Stimulated activated CD4-positive, alpha-beta T cell treated with anti-CD3 and anti-CD28 coated beads, Interleukin-15, amount 100 ng/mL, for 48 hours (primary cell): ENCODE data around the gene MTLN.
A peak's percentile ranks its signal among the peaks of the same experiment; 100 is the strongest.
"Not testable (repeated sequence)": the region's sequence is repeated elsewhere in the genome, so short reads cannot be mapped to it uniquely, and the experiment has no call there.

ENCODE experiments used
- DNase-seq, 2 donors: peaks; one replicate each; pipeline ENCODE4 v3.0.0-alpha.2; 2020; ENCODE audit warnings: low read depth in 2 of 2

Gene MTLN

GRCh38 chr2:110204408-110205385 is 7.7 kb downstream of the MTLN start, which contains the start of gene NPHP1:
Gene NPHP1 (minus strand): TSS chr2:110205013. CDS start chr2:110204968, 45 bp downstream.
- peak; percentile 62 to 73 for DNase-seq

- no peak for DNase-seq
Measured at GRCh38 chr2:110198016-110198415, 14.3 kb downstream of the MTLN start.

GRCh38 chr2:110197452-110197851 is 14.9 kb downstream of the MTLN start:
- no peak for DNase-seq

DNA sequence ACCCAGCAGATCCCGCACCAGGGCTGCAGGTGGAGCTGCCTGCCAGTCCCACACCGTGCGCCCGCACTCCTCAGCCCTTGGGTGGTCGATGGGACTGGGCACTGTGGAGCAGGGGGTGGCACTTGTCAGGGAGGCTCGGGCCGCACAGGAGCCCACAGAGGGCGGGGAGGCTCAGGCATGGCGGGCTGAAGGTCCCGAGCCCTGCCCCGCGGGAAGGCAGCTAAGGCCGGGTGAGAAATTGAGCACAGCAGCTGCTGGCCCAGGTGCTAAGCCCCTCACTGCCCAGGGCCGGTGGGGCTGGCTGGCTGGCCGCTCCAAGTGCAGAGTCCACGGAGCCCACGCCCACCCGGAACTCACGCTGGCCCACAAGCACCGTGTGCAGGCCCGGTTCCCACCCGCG is 22.2 kb downstream of the MTLN start:
- DNase-seq = not testable (repeated sequence)

- DNase-seq = no peak
Measured at GRCh38 chr2:110182449-110182848, 29.9 kb downstream of the MTLN start.

DNA sequence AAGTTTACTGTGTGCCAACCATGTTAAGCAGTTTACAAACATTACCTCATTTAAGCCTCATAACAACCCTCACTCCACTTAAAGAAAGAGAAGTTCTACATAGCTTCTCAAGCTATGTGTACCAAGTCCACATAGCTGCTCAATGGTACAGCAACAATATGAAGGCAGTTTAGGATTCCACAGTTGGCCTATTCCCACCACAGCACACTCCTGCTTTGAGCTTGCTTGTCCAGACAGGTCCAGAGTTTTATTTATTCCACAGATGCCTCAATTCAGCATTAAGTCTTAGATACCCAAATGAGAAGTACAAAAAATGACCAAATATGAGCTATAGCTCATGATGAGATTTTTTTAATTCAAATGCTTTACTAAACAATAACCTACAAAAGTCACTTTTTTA is 32.3 kb downstream of the MTLN start:
- no peak for DNase-seq

GRCh38 chr2:110173523-110173922 is 38.8 kb downstream of the MTLN start:
- DNase-seq = no peak

- DNase-seq = no peak
Measured at GRCh38 chr2:110172506-110172905, 39.8 kb downstream of the MTLN start.

- no peak for DNase-seq
Measured at GRCh38 chr2:110170102-110170501, 42.2 kb downstream of the MTLN start.

- DNase-seq = no peak
Measured at GRCh38 chr2:110167326-110168000, 44.9 kb downstream of the MTLN start.

GRCh38 chr2:110166266-110166665 is 46.1 kb downstream of the MTLN start:
- no peak for DNase-seq
